ENCODE results near the gene MORN1. TPM values are rescaled to one million over a fixed set of nuclear protein-coding genes. Genes with fewer than 3 reads are reported as not detected.

The MORN1 gene
- total and polyA plus RNA-seq, 4 donors, result 2.3 to 6.9 (median 3.6) TPM

GRCh38 chr1:2431103-2431502, 39.7 kb upstream of the MORN1 start:
- 77% methylated on average over 16 of the region's 16 CpGs for WGBS
- no peak overlapping the region for H3K27ac ChIP-seq (ENCODE audit: low read depth in 1 of 2, low read length in 2 of 2)
- no peak for DNase-seq (ENCODE audit: low spot score)

GRCh38 chr1:2430592-2430973, 39.2 kb upstream of the MORN1 start:
- no peak overlapping the region for H3K9ac ChIP-seq (ENCODE audit: low read depth in 1 of 2, low read length in 2 of 2)
- no peaks in the 10 kb centered on the region for H3K27me3 ChIP-seq (ENCODE audit: control insufficient read depth in 4 of 4, insufficient read depth in 4 of 4, low read length in 3 of 4)
- no peak overlapping the region for H3K4me3 ChIP-seq (ENCODE audit: low read depth in 1 of 3, low read length in 3 of 3)
- no peaks in the 10 kb centered on the region for H3K9me3 ChIP-seq (ENCODE audit: control insufficient read depth in 4 of 4, low read length in 3 of 4)
- no peaks in the 10 kb centered on the region for H3K36me3 ChIP-seq (ENCODE audit: control insufficient read depth in 4 of 4, insufficient read depth in 3 of 4, low read depth in 1 of 4, low read length in 3 of 4)
- no peak overlapping the region for H3K27ac ChIP-seq (ENCODE audit: low read depth in 1 of 2, low read length in 2 of 2)
- 69% methylated on average over 10 of the region's 10 CpGs for WGBS
- no peak for TF ChIP-seq FOXA1 (IDR thresholded peaks at IDR 0.05)
- TF ChIP-seq NR2F2 (IDR thresholded peaks at IDR 0.05), result no peak
- no peak for TF ChIP-seq YY1 (IDR thresholded peaks at IDR 0.05)
- TF ChIP-seq, protein P1, sequence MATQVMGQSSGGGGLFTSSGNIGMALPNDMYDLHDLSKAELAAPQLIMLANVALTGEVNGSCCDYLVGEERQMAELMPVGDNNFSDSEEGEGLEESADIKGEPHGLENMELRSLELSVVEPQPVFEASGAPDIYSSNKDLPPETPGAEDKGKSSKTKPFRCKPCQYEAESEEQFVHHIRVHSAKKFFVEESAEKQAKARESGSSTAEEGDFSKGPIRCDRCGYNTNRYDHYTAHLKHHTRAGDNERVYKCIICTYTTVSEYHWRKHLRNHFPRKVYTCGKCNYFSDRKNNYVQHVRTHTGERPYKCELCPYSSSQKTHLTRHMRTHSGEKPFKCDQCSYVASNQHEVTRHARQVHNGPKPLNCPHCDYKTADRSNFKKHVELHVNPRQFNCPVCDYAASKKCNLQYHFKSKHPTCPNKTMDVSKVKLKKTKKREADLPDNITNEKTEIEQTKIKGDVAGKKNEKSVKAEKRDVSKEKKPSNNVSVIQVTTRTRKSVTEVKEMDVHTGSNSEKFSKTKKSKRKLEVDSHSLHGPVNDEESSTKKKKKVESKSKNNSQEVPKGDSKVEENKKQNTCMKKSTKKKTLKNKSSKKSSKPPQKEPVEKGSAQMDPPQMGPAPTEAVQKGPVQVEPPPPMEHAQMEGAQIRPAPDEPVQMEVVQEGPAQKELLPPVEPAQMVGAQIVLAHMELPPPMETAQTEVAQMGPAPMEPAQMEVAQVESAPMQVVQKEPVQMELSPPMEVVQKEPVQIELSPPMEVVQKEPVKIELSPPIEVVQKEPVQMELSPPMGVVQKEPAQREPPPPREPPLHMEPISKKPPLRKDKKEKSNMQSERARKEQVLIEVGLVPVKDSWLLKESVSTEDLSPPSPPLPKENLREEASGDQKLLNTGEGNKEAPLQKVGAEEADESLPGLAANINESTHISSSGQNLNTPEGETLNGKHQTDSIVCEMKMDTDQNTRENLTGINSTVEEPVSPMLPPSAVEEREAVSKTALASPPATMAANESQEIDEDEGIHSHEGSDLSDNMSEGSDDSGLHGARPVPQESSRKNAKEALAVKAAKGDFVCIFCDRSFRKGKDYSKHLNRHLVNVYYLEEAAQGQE (IDR thresholded peaks at IDR 0.05), result no peak
- no peak for TF ChIP-seq HNF4G (IDR thresholded peaks at IDR 0.05)
- TF ChIP-seq RXRA (IDR thresholded peaks at IDR 0.05), result no peak
- H3K4me1 ChIP-seq (ENCODE audit: control insufficient read depth in 4 of 4, insufficient read depth in 4 of 4, low read length in 3 of 4), result no peaks in the 10 kb centered on the region
- no peak for DNase-seq (ENCODE audit: low spot score)

More at GRCh38 chr1:2431103-2431502, 39.7 kb upstream of the MORN1 start:
- Histone ChIP-seq H3K9ac (ENCODE audit: low read depth in 1 of 2, low read length in 2 of 2) (no peak overlapping the region), H3K4me3 (ENCODE audit: low read depth in 1 of 3, low read length in 3 of 3) (no peak overlapping the region), H3K27me3 (ENCODE audit: control insufficient read depth in 4 of 4, insufficient read depth in 4 of 4, low read length in 3 of 4) (no peaks in the 10 kb centered on the region), H3K36me3 (ENCODE audit: control insufficient read depth in 4 of 4, insufficient read depth in 3 of 4, low read depth in 1 of 4, low read length in 3 of 4) (no peaks in the 10 kb centered on the region), H3K9me3 (ENCODE audit: control insufficient read depth in 4 of 4, low read length in 3 of 4) (no peaks in the 10 kb centered on the region), H3K4me1 (ENCODE audit: control insufficient read depth in 4 of 4, insufficient read depth in 4 of 4, low read length in 3 of 4) (no peaks in the 10 kb centered on the region)
- no peak for TF ChIP-seq GABPA (IDR thresholded peaks at IDR 0.05 in 1 of 2, conservative IDR thresholded peaks at IDR 0.05 in 1 of 2)
- TF ChIP-seq JUND (IDR thresholded peaks at IDR 0.05), result no peak
- TF ChIP-seq, protein P2, sequence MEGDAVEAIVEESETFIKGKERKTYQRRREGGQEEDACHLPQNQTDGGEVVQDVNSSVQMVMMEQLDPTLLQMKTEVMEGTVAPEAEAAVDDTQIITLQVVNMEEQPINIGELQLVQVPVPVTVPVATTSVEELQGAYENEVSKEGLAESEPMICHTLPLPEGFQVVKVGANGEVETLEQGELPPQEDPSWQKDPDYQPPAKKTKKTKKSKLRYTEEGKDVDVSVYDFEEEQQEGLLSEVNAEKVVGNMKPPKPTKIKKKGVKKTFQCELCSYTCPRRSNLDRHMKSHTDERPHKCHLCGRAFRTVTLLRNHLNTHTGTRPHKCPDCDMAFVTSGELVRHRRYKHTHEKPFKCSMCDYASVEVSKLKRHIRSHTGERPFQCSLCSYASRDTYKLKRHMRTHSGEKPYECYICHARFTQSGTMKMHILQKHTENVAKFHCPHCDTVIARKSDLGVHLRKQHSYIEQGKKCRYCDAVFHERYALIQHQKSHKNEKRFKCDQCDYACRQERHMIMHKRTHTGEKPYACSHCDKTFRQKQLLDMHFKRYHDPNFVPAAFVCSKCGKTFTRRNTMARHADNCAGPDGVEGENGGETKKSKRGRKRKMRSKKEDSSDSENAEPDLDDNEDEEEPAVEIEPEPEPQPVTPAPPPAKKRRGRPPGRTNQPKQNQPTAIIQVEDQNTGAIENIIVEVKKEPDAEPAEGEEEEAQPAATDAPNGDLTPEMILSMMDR (IDR thresholded peaks at IDR 0.05; ENCODE audit: low read depth, low read length, missing input control), result no peak
- TF ChIP-seq NR2F2 (IDR thresholded peaks at IDR 0.05), result no peak
- TF ChIP-seq FOXA2 (IDR thresholded peaks at IDR 0.05), result no peak
- TF ChIP-seq, protein P3, sequence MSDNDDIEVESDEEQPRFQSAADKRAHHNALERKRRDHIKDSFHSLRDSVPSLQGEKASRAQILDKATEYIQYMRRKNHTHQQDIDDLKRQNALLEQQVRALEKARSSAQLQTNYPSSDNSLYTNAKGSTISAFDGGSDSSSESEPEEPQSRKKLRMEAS (IDR thresholded peaks at IDR 0.05), result no peak
- TF ChIP-seq TAF1 (conservative IDR thresholded peaks at IDR 0.05), result no peak
- no peak for TF ChIP-seq SP1 (IDR thresholded peaks at IDR 0.05)
- no peak for TF ChIP-seq ZBTB33 (IDR thresholded peaks at IDR 0.05)
- no peak for TF ChIP-seq FOXA1 (IDR thresholded peaks at IDR 0.05)
- no peak for TF ChIP-seq YY1 (IDR thresholded peaks at IDR 0.05)
- no peak for TF ChIP-seq EGR1 (IDR thresholded peaks at IDR 0.05; ENCODE audit: low read depth in 2 of 2)
- TF ChIP-seq RXRA (IDR thresholded peaks at IDR 0.05), result no peak

Measured in liver (tissue), 9 donors.